ENCODE measurements around the gene TCF19. TPM values are rescaled to one million over a fixed set of nuclear protein-coding genes. Genes with fewer than 3 reads are reported as not detected.

The TCF19 gene
- total and polyA plus RNA-seq, 2 donors (not counting 3 experiments of a cell fraction or from before 2014, with no cell fraction given): 13.9 to 31.7 TPM

- no peaks in the 10 kb centered on the region for H3K9me3 ChIP-seq (replicated peaks; ENCODE audit: control insufficient read depth, insufficient read depth, low read length)
- intact Hi-C loops (cut with micrococcal nuclease) (no loop called here), dilution Hi-C loops (cut with MboI; ENCODE audit: extremely low pct_ligation_motif_present, low sequenced_read_pairs) (no loop called here)
- ChIA-PET CTCF (interaction anchor here (8.2 kb wide), 1 partner anchor 33 kb away, joined by 102 read pairs; no protein-coding TSS in a partner anchor), POLR2A (no interaction called here)
- DNase-seq (ENCODE audit: low read depth, low spot score) (no peak), FAIRE-seq (no peak)
- H3K4me1 ChIP-seq (ENCODE audit: control insufficient read depth, extremely low read depth, insufficient read depth, low read length): peaks cover 39% of the 10 kb centered on the region
- H3K27ac ChIP-seq (ENCODE audit: insufficient read depth, low read depth, low read length): no peak within 1 kb of the TSS
- H3K79me2 ChIP-seq (ENCODE audit: control insufficient read depth, insufficient read depth, low read length): no peaks in the 10 kb centered on the region
- no peak within 1 kb of the TSS for H3K9ac ChIP-seq (replicated peaks; ENCODE audit: extremely low read depth, insufficient read depth, low read length)
- no peaks in the 10 kb centered on the region for H3K36me3 ChIP-seq (ENCODE audit: control insufficient read depth in 2 of 2, extremely low read depth in 1 of 2, insufficient read depth in 2 of 2, low read length in 2 of 2)
- TF ChIP-seq CTCF (IDR thresholded peaks at IDR 0.05; ENCODE audit: extremely low read depth in 1 of 2, insufficient read depth in 1 of 2, low read depth in 1 of 2, low read length in 2 of 2) (no peak), EZH2 (IDR thresholded peaks at IDR 0.05; ENCODE audit: borderline replicate concordance, low read depth, low read length, severe bottlenecking) (no peak), POLR2A (IDR thresholded peaks at IDR 0.05; ENCODE audit: low read depth, low read length) (no peak), GATA2 (IDR thresholded peaks at IDR 0.05; ENCODE audit: insufficient read depth, insufficient read length, low read depth, low read length) (no peak), MAX (IDR thresholded peaks at IDR 0.05; ENCODE audit: insufficient read depth, insufficient read length) (no peak), FOS (IDR thresholded peaks at IDR 0.05; ENCODE audit: borderline replicate concordance, insufficient read depth, low read length) (no peak), MYC (IDR thresholded peaks at IDR 0.05; ENCODE audit: low read depth, low read length) (no peak), POLR2AphosphoS5 (IDR thresholded peaks at IDR 0.05; ENCODE audit: insufficient read depth, low read depth, low read length) (no peak), JUN (IDR thresholded peaks at IDR 0.05; ENCODE audit: borderline replicate concordance, insufficient read depth, insufficient read length, low read depth) (no peak)
- BruUV-seq (replicated peaks): no TSS peak
- no peaks in the 10 kb centered on the region for H3K9me1 ChIP-seq (replicated peaks; ENCODE audit: control insufficient read depth, extremely low read depth, insufficient read depth, low read length)
- no peak within 1 kb of the TSS for H3K4me2 ChIP-seq (ENCODE audit: insufficient read depth, low read length)
- no peak within 1 kb of the TSS for H3K4me3 ChIP-seq (replicated peaks in 1 of 3; ENCODE audit: insufficient read depth in 1 of 3, low read depth in 1 of 3, low read length in 3 of 3)
- no peak within 1 kb of the TSS for H2AFZ ChIP-seq (ENCODE audit: low read depth, low read length)
- H3K27me3 ChIP-seq (ENCODE audit: control insufficient read depth in 2 of 2, insufficient read depth in 2 of 2, low read length in 2 of 2): no peaks in the 10 kb centered on the region
- no peaks in the 10 kb centered on the region for H4K20me1 ChIP-seq (replicated peaks; ENCODE audit: control insufficient read depth, extremely low read depth, insufficient read depth, low read length)
Measured at GRCh38 chr6:31120151-31120915, 38.1 kb upstream of the TCF19 start, which contains the start of gene CDSN. Gene CDSN, minus strand, starts transcription at chr6:31120446. Its CDS starts 27 bp downstream, at chr6:31120419.

Measured in endothelial cell of umbilical vein (primary cell).